Measurements from ENCODE around the gene VPS36. TPM values are rescaled to one million over a fixed set of nuclear protein-coding genes. Genes with fewer than 3 reads are reported as not detected.

The VPS36 gene
- total RNA-seq, 1 donor, result 35.8 TPM

DNA sequence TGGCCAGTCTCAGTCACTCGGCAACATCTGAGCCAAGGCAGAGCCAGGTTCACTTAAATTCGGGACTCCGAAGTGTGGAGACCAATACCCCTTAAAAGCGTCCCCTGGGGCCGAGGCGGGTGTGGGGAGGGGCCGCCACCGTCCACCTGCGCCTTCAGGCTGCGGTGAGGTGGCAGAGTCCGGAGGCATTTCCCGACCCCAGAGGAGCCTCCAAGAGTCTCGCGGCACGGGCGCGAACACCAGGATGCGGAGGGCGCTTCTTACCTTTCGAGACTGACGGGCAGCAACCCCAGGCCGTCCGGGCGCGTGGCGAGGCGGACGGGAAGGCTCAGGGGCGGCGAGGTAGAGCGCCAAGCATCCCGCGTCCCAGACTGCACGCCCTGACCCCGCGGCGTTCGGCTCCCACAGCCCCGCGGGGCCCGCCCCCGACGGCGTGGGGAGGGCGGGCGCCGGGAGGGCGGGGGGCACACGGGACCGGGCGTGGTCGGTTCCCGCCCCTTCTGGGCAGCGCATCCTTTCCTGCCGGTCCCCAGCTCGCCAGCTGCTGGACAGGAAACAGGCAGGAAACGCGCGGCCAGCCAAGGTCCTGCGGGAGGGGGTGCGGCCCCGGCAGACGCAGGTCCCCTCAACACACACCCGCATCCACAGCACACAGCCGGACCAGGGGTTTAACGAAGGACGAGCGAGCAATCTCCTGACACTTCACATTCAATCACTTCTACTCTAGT lies 44.5 kb downstream of the VPS36 start, which contains the start of gene THSD1:
Gene THSD1, minus strand, starts transcription at position 406 of the 728 bp plus-strand sequence. CDS start 3,572 bp downstream, outside the sequence.
- Histone ChIP-seq H2AFZ (ENCODE audit: low read length) (peak within 1 kb of the TSS; percentile 80), H3K27me3 (ENCODE audit: insufficient read depth, low read length) (no peaks in the 10 kb centered on the region), H3K36me3 (ENCODE audit: insufficient read depth, low read length) (peaks cover 2% of the 10 kb centered on the region), H3K9me3 (ENCODE audit: low read depth, low read length) (no peaks in the 10 kb centered on the region), H3K27ac (ENCODE audit: low read depth, low read length) (peak within 1 kb of the TSS; percentile 51), H3K79me2 (ENCODE audit: insufficient read depth, low read length) (peaks cover 26% of the 10 kb centered on the region), H3K4me2 (ENCODE audit: insufficient read depth, low read length) (peak within 1 kb of the TSS; percentile 97), H3K4me1 (ENCODE audit: insufficient read depth, low read length) (peaks cover 14% of the 10 kb centered on the region), H4K20me1 (ENCODE audit: insufficient read depth, low read length) (no peaks in the 10 kb centered on the region), H3K4me3 (ENCODE audit: insufficient read depth, low read length) (peak within 1 kb of the TSS; percentile 95)
- DNase-seq (ENCODE audit: insufficient read length, low spot score, missing footprints), result peak; percentile 94
- TF ChIP-seq, protein P1, sequence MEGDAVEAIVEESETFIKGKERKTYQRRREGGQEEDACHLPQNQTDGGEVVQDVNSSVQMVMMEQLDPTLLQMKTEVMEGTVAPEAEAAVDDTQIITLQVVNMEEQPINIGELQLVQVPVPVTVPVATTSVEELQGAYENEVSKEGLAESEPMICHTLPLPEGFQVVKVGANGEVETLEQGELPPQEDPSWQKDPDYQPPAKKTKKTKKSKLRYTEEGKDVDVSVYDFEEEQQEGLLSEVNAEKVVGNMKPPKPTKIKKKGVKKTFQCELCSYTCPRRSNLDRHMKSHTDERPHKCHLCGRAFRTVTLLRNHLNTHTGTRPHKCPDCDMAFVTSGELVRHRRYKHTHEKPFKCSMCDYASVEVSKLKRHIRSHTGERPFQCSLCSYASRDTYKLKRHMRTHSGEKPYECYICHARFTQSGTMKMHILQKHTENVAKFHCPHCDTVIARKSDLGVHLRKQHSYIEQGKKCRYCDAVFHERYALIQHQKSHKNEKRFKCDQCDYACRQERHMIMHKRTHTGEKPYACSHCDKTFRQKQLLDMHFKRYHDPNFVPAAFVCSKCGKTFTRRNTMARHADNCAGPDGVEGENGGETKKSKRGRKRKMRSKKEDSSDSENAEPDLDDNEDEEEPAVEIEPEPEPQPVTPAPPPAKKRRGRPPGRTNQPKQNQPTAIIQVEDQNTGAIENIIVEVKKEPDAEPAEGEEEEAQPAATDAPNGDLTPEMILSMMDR (IDR thresholded peaks at IDR 0.05; ENCODE audit: extremely low read depth, low read depth, low read length), result no peak

DNA sequence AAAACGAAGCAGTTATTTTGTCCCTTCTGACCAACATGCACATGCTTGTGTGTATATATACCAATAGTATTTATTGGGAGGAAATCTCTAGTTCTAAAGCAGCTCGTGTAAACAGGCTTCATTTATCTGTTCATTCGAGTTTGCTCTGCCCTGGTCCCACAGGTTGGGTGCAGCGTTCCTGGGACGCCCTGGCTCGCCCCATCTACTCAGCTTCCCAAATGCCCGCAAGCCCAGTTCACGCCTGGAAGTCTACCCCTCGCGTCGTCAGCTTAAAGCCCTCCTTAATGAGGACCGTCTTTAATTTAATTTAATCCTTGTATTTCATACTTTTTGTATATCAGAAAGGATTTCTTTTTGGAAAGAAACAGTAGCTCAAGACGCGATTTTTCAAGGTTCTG lies 45.1 kb downstream of the VPS36 start:
- no peaks in the 10 kb centered on the region for H3K27me3 ChIP-seq (ENCODE audit: insufficient read depth, low read length)
- H3K79me2 ChIP-seq (ENCODE audit: insufficient read depth, low read length), result peaks cover 26% of the 10 kb centered on the region
- no peaks in the 10 kb centered on the region for H3K9me3 ChIP-seq (ENCODE audit: low read depth, low read length)
- H2AFZ ChIP-seq (ENCODE audit: low read length), result peak overlapping the region; percentile 80
- peak overlapping the region; percentile 97 for H3K4me2 ChIP-seq (ENCODE audit: insufficient read depth, low read length)
- peak overlapping the region; percentile 95 for H3K4me3 ChIP-seq (ENCODE audit: insufficient read depth, low read length)
- DNase-seq (ENCODE audit: insufficient read length, low spot score, missing footprints), result peak; percentile 87
- H3K27ac ChIP-seq (ENCODE audit: low read depth, low read length), result peak overlapping the region; percentile 51
- H3K4me1 ChIP-seq (ENCODE audit: insufficient read depth, low read length), result peaks cover 9% of the 10 kb centered on the region
- no peaks in the 10 kb centered on the region for H3K36me3 ChIP-seq (ENCODE audit: insufficient read depth, low read length)
- no peaks in the 10 kb centered on the region for H4K20me1 ChIP-seq (ENCODE audit: insufficient read depth, low read length)
- TF ChIP-seq, protein P1 (IDR thresholded peaks at IDR 0.05; ENCODE audit: extremely low read depth, low read depth, low read length), result no peak

DNA sequence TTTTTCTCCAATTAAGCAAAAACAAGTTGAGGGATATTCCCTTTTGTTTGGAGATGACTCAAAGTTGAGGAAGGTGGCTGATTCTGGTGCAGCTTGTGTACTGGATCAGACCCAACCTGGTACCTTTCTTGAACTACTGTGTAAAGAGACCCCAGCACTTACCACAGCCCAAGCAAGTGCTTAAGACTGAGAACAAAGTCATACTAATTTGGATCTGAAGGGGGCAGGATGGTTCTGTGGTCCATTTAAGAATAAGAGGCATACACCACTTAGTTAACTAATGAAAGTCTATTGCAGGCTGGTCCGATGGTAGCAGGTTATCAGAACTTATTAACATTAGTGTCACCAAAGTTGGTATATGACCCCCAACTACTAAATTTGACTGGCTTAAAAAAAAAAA lies 50.7 kb downstream of the VPS36 start:
- Histone ChIP-seq H3K27me3 (ENCODE audit: insufficient read depth, low read length) (no peaks in the 10 kb centered on the region), H2AFZ (ENCODE audit: low read length) (no peak overlapping the region), H3K79me2 (ENCODE audit: insufficient read depth, low read length) (peaks cover 22% of the 10 kb centered on the region), H3K27ac (ENCODE audit: low read depth, low read length) (no peak overlapping the region), H3K9me3 (ENCODE audit: low read depth, low read length) (no peaks in the 10 kb centered on the region), H3K4me3 (ENCODE audit: insufficient read depth, low read length) (no peak overlapping the region), H3K36me3 (ENCODE audit: insufficient read depth, low read length) (peaks cover 13% of the 10 kb centered on the region), H4K20me1 (ENCODE audit: insufficient read depth, low read length) (no peaks in the 10 kb centered on the region), H3K4me1 (ENCODE audit: insufficient read depth, low read length) (peaks cover 3% of the 10 kb centered on the region), H3K4me2 (ENCODE audit: insufficient read depth, low read length) (no peak overlapping the region)
- TF ChIP-seq, protein P1 (IDR thresholded peaks at IDR 0.05; ENCODE audit: extremely low read depth, low read depth, low read length), result peak; percentile 29
- DNase-seq (ENCODE audit: insufficient read length, low spot score, missing footprints), result no peak

DNA sequence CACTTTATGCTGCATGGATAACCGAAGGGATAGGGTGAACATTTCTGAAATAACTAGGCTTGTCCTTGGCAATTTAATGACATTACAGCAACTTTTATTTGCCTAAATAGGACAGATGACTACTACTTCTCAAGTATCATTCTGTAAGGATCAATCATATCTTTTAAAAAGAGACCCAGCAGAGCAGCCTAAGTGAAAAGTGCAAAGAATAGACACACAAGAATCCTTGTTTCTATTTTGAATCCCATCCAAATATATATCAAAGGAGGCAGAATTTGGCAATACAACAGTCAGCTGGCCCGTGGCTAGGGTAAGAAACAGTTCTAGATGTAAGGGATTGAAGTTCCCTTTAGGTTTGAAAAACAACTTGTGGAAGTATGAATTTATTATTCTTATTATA lies 51.4 kb downstream of the VPS36 start:
- Histone ChIP-seq H4K20me1 (ENCODE audit: insufficient read depth, low read length) (no peaks in the 10 kb centered on the region), H3K4me2 (ENCODE audit: insufficient read depth, low read length) (no peak overlapping the region), H3K79me2 (ENCODE audit: insufficient read depth, low read length) (peaks cover 17% of the 10 kb centered on the region)

More for the DNA sequence above, 51.4 kb downstream of the VPS36 start:
- Histone ChIP-seq H3K27ac (ENCODE audit: low read depth, low read length) (no peak overlapping the region), H2AFZ (ENCODE audit: low read length) (no peak overlapping the region), H3K27me3 (ENCODE audit: insufficient read depth, low read length) (no peaks in the 10 kb centered on the region), H3K36me3 (ENCODE audit: insufficient read depth, low read length) (peaks cover 13% of the 10 kb centered on the region), H3K4me1 (ENCODE audit: insufficient read depth, low read length) (no peaks in the 10 kb centered on the region), H3K9me3 (ENCODE audit: low read depth, low read length) (no peaks in the 10 kb centered on the region), H3K4me3 (ENCODE audit: insufficient read depth, low read length) (no peak overlapping the region)
- DNase-seq (ENCODE audit: insufficient read length, low spot score, missing footprints), result no peak
- TF ChIP-seq, protein P1 (IDR thresholded peaks at IDR 0.05; ENCODE audit: extremely low read depth, low read depth, low read length), result no peak
